Subcutaneous abdominal adipose tissue (tissue), 5 donors: Measurements from ENCODE around the gene TDO2.
A peak's percentile ranks its signal among the peaks of the same experiment; 100 is the strongest.

Experiments
- H3K27ac ChIP-seq: one replicate; pipeline ENCODE4 v1.7.0; 2013; ENCODE audit warnings: low read depth, mild to moderate bottlenecking, inconsistent platforms, low read length, moderate library complexity
- H3K27me3 ChIP-seq, 5 donors: one replicate each; pipeline ENCODE4 v1.7.0; 2013; ENCODE audit warnings: low read length in 5 of 5, inconsistent platforms in 1 of 5; ENCODE audit not compliant: control insufficient read depth in 5 of 5, insufficient read depth in 4 of 5
- H3K36me3 ChIP-seq, 5 donors: one replicate each; pipeline ENCODE4 v1.7.0; 2013; ENCODE audit warnings: low read length in 5 of 5; ENCODE audit not compliant: control insufficient read depth in 5 of 5, insufficient read depth in 5 of 5
- H3K4me1 ChIP-seq, 5 donors: one replicate each; pipeline ENCODE4 v1.7.0; 2013; ENCODE audit warnings: low read length in 5 of 5, mild to moderate bottlenecking in 3 of 5, moderate library complexity in 1 of 5; ENCODE audit not compliant: control insufficient read depth in 5 of 5, insufficient read depth in 5 of 5
- H3K4me3 ChIP-seq, 5 donors: one replicate each; pipeline ENCODE4 v1.7.0; 2013; ENCODE audit warnings: low read length in 5 of 5, low read depth in 1 of 5
- H3K9ac ChIP-seq, 5 donors: one replicate each; pipeline ENCODE4 v1.7.0; 2013; ENCODE audit warnings: low read length in 5 of 5, mild to moderate bottlenecking in 4 of 5, moderate library complexity in 3 of 5
- H3K9me3 ChIP-seq, 5 donors: one replicate each; pipeline ENCODE4 v1.7.0; 2013; ENCODE audit warnings: low read length in 5 of 5; ENCODE audit not compliant: control insufficient read depth in 5 of 5
- donor health status: healthy.
- donor health status: healthy.
- donor health status: healthy.
- donor health status: healthy.
- donor health status: healthy.

Gene TDO2

DNA sequence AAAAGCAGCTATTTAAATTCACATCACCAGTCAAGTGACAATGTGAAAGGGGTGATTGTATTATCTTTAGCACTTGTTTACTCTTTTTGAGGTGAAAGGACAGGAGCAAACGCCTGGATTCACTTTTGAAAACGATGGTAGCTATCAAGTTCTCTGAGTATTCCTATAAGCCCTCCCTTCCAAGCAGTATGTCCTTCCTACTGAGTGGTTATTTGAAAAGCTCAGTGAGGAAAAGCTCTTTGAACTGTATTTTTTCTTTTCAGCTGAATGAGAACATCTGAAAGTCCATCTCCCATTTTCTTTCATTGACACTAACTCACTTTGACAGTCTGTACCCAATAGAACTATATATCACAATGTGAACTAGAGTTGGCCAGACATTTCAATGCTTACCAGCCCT is 59.3 kb downstream of the TDO2 start:
- no peaks in the 10 kb centered on the region for H3K36me3 ChIP-seq
- H3K9ac ChIP-seq, result no peak overlapping the region
- H3K4me1 ChIP-seq, result peaks cover 0 to 9% (median 4%) of the 10 kb centered on the region in 5 donors
- no peaks in the 10 kb centered on the region for H3K9me3 ChIP-seq
- no peak overlapping the region for H3K4me3 ChIP-seq
- H3K27me3 ChIP-seq, result no peaks in the 10 kb centered on the region
- H3K27ac ChIP-seq, result no peak overlapping the region

- Histone ChIP-seq H3K4me3 (no peak overlapping the region), H3K27ac (peak overlapping the region; percentile 6), H3K9ac (no peak overlapping the region), H3K4me1 (peaks cover 0 to 9% (median 4%) of the 10 kb centered on the region in 5 donors), H3K27me3 (no peaks in the 10 kb centered on the region), H3K36me3 (no peaks in the 10 kb centered on the region), H3K9me3 (no peaks in the 10 kb centered on the region)
Observed at GRCh38 chr4:155964016-155964891, 60.8 kb downstream of the TDO2 start.

GRCh38 chr4:155966171-155966570 is 62.7 kb downstream of the TDO2 start:
- H3K36me3 ChIP-seq, result no peaks in the 10 kb centered on the region
- no peaks in the 10 kb centered on the region for H3K27me3 ChIP-seq
- H3K4me1 ChIP-seq, result peaks cover 0 to 9% (median 4%) of the 10 kb centered on the region in 5 donors
- no peak overlapping the region for H3K27ac ChIP-seq
- H3K4me3 ChIP-seq, result no peak overlapping the region
- H3K9ac ChIP-seq, result no peak overlapping the region
- no peaks in the 10 kb centered on the region for H3K9me3 ChIP-seq

GRCh38 chr4:155966731-155967395 is 63.4 kb downstream of the TDO2 start:
- H3K27ac ChIP-seq, result no peak overlapping the region

More at GRCh38 chr4:155966731-155967395, 63.4 kb downstream of the TDO2 start:
- Histone ChIP-seq H3K36me3 (no peaks in the 10 kb centered on the region), H3K9ac (no peak overlapping the region), H3K4me3 (no peak overlapping the region), H3K27me3 (no peaks in the 10 kb centered on the region), H3K9me3 (no peaks in the 10 kb centered on the region), H3K4me1 (peaks cover 0 to 9% (median 4%) of the 10 kb centered on the region in 5 donors)
